ENCODE results near the gene ARHGAP24. TPM values are rescaled to one million over a fixed set of nuclear protein-coding genes. Genes with fewer than 3 reads are reported as not detected.

ARHGAP24 gene
- total and polyA plus RNA-seq, 4 donors, result 1.8 to 15.2 (median 3.3) TPM

DNA sequence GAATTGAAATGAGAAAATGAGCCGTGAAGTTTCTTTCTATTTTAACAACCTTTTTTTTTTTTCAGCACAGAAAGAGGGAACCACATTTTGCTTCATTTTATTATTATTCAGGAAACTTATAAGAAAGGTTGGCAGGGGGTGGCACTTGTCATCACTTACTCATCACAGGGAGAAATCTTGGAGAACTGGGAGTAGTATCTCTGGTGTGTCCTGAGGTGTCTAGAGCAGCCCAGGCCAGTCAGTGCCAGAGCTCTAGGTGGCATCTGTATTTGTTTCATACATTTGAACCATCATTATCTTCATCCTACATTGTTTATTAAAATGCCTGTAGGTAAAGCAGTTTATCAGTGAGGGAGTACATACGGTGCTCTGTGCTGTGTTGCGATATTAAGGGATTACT is 43.8 kb upstream of the ARHGAP24 start:
- TF ChIP-seq, protein P1, sequence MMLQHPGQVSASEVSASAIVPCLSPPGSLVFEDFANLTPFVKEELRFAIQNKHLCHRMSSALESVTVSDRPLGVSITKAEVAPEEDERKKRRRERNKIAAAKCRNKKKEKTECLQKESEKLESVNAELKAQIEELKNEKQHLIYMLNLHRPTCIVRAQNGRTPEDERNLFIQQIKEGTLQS (IDR thresholded peaks at IDR 0.05), result no peak
- Histone ChIP-seq H3K36me3 (ENCODE audit: control insufficient read depth in 4 of 4, insufficient read depth in 3 of 4, low read depth in 1 of 4, low read length in 3 of 4) (no peaks in the 10 kb centered on the region), H3K27me3 (ENCODE audit: control insufficient read depth in 4 of 4, insufficient read depth in 4 of 4, low read length in 3 of 4) (no peaks in the 10 kb centered on the region), H3K9me3 (ENCODE audit: control insufficient read depth in 4 of 4, low read length in 3 of 4) (no peaks in the 10 kb centered on the region), H3K27ac (ENCODE audit: low read depth in 1 of 2, low read length in 2 of 2) (no peak overlapping the region), H3K4me1 (ENCODE audit: control insufficient read depth in 4 of 4, insufficient read depth in 4 of 4, low read length in 3 of 4) (no peaks in the 10 kb centered on the region), H3K4me3 (ENCODE audit: low read depth in 1 of 3, low read length in 3 of 3) (no peak overlapping the region), H3K9ac (ENCODE audit: low read depth in 1 of 2, low read length in 2 of 2) (no peak overlapping the region)
- 81% methylated on average over 3 of the region's 3 CpGs for WGBS
- DNase-seq (ENCODE audit: low spot score), result no peak

DNA sequence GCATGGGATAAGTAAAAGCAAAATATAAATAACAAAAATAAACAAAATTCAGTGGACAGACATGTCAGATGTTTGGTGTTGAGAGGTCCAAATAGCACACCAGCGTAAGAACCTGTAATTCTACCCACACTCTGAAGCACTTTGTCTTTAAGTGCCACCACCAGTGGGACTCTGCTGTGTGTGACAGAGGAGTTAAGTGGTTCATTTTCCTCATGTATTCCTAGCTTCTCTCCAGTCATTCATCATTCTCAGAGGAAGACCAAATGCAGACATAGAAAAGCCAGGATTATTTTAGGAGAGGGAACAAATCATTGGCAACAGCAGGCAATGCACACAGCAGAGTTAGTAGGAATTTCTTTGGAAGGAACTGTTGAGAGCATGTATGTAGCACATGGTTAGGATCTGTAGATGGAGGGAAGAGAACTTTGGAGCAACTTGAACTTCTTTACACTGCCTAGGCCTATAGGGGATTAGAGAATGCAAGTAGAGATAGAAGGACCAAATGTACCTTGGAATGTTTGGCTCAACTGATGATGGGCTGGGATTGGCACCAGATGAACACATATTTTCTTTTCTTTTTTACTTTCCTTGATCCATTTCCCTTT is 43.0 kb upstream of the ARHGAP24 start:
- Histone ChIP-seq H3K27ac (ENCODE audit: low read depth in 1 of 2, low read length in 2 of 2) (no peak overlapping the region), H3K9ac (ENCODE audit: low read depth in 1 of 2, low read length in 2 of 2) (no peak overlapping the region), H3K36me3 (ENCODE audit: control insufficient read depth in 4 of 4, insufficient read depth in 3 of 4, low read depth in 1 of 4, low read length in 3 of 4) (no peaks in the 10 kb centered on the region), H3K9me3 (ENCODE audit: control insufficient read depth in 4 of 4, low read length in 3 of 4) (no peaks in the 10 kb centered on the region), H3K4me1 (ENCODE audit: control insufficient read depth in 4 of 4, insufficient read depth in 4 of 4, low read length in 3 of 4) (no peaks in the 10 kb centered on the region), H3K4me3 (ENCODE audit: low read depth in 1 of 3, low read length in 3 of 3) (no peak overlapping the region), H3K27me3 (ENCODE audit: control insufficient read depth in 4 of 4, insufficient read depth in 4 of 4, low read length in 3 of 4) (peaks cover 0 to 3% (median 0%) of the 10 kb centered on the region in 4 donors)
- WGBS, result 84% methylated on average over 1 of the region's 1 CpG
- DNase-seq (ENCODE audit: low spot score), result no peak
- TF ChIP-seq TAF1 (conservative IDR thresholded peaks at IDR 0.05) (no peak), NR2F2 (IDR thresholded peaks at IDR 0.05) (no peak), JUND (IDR thresholded peaks at IDR 0.05) (no peak), EGR1 (IDR thresholded peaks at IDR 0.05; ENCODE audit: low read depth in 2 of 2) (no peak)

DNA sequence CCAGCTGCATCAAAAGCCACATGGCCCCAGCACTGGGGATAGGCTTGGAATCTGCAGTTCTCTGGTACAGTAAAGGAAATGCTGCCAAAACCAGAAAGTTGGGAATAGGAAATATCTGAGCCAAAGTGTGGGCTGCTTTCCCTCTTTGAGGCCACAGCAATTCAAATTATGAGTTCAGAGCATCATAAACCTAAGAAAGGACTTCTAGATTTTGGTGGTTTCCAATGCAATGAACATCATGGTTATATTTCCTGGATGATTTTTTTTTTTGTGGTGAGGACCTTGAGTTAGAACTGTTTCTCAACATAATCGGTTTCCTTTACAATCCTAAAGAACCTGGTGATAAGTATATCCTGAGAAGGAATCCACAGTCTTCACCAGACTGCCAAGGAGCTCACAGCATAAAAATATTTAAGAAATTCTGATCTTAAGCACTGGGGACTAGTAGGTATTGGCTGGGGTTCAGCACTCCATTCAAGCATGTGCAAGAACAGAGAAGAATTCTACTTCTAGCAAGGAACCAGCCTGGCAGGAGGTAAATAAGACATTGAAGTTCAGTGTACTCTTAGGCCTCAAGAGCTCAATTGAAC is 29.8 kb upstream of the ARHGAP24 start:
- Histone ChIP-seq H3K36me3 (ENCODE audit: control insufficient read depth in 4 of 4, insufficient read depth in 3 of 4, low read depth in 1 of 4, low read length in 3 of 4) (no peaks in the 10 kb centered on the region), H3K4me3 (ENCODE audit: low read depth in 1 of 3, low read length in 3 of 3) (no peak overlapping the region), H3K9ac (ENCODE audit: low read depth in 1 of 2, low read length in 2 of 2) (no peak overlapping the region), H3K27me3 (ENCODE audit: control insufficient read depth in 4 of 4, insufficient read depth in 4 of 4, low read length in 3 of 4) (peaks cover 0 to 3% (median 0%) of the 10 kb centered on the region in 4 donors), H3K27ac (ENCODE audit: low read depth in 1 of 2, low read length in 2 of 2) (no peak overlapping the region), H3K9me3 (ENCODE audit: control insufficient read depth in 4 of 4, low read length in 3 of 4) (no peaks in the 10 kb centered on the region), H3K4me1 (ENCODE audit: control insufficient read depth in 4 of 4, insufficient read depth in 4 of 4, low read length in 3 of 4) (no peaks in the 10 kb centered on the region)
- no peak for TF ChIP-seq HNF4A (conservative IDR thresholded peaks at IDR 0.05)
- no peak for TF ChIP-seq JUND (IDR thresholded peaks at IDR 0.05)
- DNase-seq (ENCODE audit: low spot score), result no peak
- 64% methylated on average over 1 of the region's 1 CpG for WGBS

DNA sequence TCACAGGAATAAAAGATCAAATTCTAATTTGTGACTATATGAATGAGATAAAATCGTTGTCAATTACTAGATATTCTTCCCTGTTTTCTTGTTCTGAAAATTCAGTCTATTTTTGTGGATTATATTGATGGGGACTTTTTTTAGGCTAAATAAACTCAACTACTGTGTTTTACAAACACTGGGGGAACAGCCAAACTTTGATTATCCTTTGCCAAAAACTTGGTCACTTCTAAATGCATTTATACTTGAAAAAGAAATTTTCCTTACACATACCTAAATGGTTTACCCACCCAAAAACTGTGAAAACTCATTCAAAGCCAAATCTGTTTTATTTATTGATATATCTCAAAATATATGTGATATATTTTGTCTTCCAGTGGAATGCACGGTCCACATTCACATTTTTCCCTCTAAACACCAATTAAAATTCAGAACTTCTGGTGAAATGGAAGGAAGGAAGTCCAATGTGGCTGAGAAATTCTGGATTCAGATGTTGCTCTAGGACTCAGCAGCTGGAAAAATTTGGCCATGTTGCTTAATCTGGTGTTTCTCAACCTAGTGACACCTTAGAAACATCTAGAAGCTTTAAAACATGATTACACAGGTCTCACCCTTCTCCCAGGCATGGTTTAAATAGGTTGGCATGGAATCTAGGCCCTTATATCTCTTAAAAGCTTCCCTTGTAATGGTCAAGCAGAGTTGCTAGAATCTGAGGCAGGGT is 28.6 kb upstream of the ARHGAP24 start:
- Histone ChIP-seq H3K4me3 (ENCODE audit: low read depth in 1 of 3, low read length in 3 of 3) (no peak overlapping the region), H3K36me3 (ENCODE audit: control insufficient read depth in 4 of 4, insufficient read depth in 3 of 4, low read depth in 1 of 4, low read length in 3 of 4) (no peaks in the 10 kb centered on the region), H3K9me3 (ENCODE audit: control insufficient read depth in 4 of 4, low read length in 3 of 4) (no peaks in the 10 kb centered on the region), H3K27ac (ENCODE audit: low read depth in 1 of 2, low read length in 2 of 2) (no peak overlapping the region), H3K4me1 (ENCODE audit: control insufficient read depth in 4 of 4, insufficient read depth in 4 of 4, low read length in 3 of 4) (no peaks in the 10 kb centered on the region), H3K9ac (ENCODE audit: low read depth in 1 of 2, low read length in 2 of 2) (no peak overlapping the region), H3K27me3 (ENCODE audit: control insufficient read depth in 4 of 4, insufficient read depth in 4 of 4, low read length in 3 of 4) (peaks cover 0 to 3% (median 0%) of the 10 kb centered on the region in 4 donors)
- WGBS, result 67% methylated on average over 2 of the region's 2 CpGs
- no peak for DNase-seq (ENCODE audit: low spot score)
- TF ChIP-seq HNF4G (IDR thresholded peaks at IDR 0.05) (no peak), RAD21 (IDR thresholded peaks at IDR 0.05) (no peak), FOXA1 (IDR thresholded peaks at IDR 0.05) (no peak), EGR1 (IDR thresholded peaks at IDR 0.05; ENCODE audit: low read depth in 2 of 2) (no peak), SP1 (IDR thresholded peaks at IDR 0.05) (no peak), JUND (IDR thresholded peaks at IDR 0.05) (no peak), GABPA (IDR thresholded peaks at IDR 0.05 in 1 of 2, conservative IDR thresholded peaks at IDR 0.05 in 1 of 2) (no peak), YY1 (IDR thresholded peaks at IDR 0.05) (no peak), NR2F2 (IDR thresholded peaks at IDR 0.05) (no peak), TAF1 (conservative IDR thresholded peaks at IDR 0.05) (no peak), HNF4A (conservative IDR thresholded peaks at IDR 0.05) (no peak)
- TF ChIP-seq, protein P2, sequence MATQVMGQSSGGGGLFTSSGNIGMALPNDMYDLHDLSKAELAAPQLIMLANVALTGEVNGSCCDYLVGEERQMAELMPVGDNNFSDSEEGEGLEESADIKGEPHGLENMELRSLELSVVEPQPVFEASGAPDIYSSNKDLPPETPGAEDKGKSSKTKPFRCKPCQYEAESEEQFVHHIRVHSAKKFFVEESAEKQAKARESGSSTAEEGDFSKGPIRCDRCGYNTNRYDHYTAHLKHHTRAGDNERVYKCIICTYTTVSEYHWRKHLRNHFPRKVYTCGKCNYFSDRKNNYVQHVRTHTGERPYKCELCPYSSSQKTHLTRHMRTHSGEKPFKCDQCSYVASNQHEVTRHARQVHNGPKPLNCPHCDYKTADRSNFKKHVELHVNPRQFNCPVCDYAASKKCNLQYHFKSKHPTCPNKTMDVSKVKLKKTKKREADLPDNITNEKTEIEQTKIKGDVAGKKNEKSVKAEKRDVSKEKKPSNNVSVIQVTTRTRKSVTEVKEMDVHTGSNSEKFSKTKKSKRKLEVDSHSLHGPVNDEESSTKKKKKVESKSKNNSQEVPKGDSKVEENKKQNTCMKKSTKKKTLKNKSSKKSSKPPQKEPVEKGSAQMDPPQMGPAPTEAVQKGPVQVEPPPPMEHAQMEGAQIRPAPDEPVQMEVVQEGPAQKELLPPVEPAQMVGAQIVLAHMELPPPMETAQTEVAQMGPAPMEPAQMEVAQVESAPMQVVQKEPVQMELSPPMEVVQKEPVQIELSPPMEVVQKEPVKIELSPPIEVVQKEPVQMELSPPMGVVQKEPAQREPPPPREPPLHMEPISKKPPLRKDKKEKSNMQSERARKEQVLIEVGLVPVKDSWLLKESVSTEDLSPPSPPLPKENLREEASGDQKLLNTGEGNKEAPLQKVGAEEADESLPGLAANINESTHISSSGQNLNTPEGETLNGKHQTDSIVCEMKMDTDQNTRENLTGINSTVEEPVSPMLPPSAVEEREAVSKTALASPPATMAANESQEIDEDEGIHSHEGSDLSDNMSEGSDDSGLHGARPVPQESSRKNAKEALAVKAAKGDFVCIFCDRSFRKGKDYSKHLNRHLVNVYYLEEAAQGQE (IDR thresholded peaks at IDR 0.05), result no peak
- TF ChIP-seq, protein P3, sequence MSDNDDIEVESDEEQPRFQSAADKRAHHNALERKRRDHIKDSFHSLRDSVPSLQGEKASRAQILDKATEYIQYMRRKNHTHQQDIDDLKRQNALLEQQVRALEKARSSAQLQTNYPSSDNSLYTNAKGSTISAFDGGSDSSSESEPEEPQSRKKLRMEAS (IDR thresholded peaks at IDR 0.05), result no peak
- TF ChIP-seq, protein P1 (IDR thresholded peaks at IDR 0.05), result no peak
- TF ChIP-seq, protein P4, sequence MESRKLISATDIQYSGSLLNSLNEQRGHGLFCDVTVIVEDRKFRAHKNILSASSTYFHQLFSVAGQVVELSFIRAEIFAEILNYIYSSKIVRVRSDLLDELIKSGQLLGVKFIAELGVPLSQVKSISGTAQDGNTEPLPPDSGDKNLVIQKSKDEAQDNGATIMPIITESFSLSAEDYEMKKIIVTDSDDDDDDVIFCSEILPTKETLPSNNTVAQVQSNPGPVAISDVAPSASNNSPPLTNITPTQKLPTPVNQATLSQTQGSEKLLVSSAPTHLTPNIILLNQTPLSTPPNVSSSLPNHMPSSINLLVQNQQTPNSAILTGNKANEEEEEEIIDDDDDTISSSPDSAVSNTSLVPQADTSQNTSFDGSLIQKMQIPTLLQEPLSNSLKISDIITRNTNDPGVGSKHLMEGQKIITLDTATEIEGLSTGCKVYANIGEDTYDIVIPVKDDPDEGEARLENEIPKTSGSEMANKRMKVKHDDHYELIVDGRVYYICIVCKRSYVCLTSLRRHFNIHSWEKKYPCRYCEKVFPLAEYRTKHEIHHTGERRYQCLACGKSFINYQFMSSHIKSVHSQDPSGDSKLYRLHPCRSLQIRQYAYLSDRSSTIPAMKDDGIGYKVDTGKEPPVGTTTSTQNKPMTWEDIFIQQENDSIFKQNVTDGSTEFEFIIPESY (IDR thresholded peaks at IDR 0.05), result no peak

Data from liver (tissue), 9 donors.